B cell (primary cell): ENCODE results near the gene UMODL1. TPM values are rescaled to one million over a fixed set of nuclear protein-coding genes. Genes with fewer than 3 reads are reported as not detected.

Experiments used
- ATAC-seq: fragments of 200-7000 bp; cut with Tn5 transposase; one replicate; pipeline ENCODE4 v1.10.0; 2021; ENCODE audit warnings: low read depth, mild to moderate bottlenecking, moderate number of reproducible peaks, moderate library complexity
- CTCF ChIA-PET: fragments of 350-600 bp; sonication (Branson Sonifier 250); formaldehyde crosslinking; loops from one replicate; lab custom pipeline; 2021; ENCODE audit warnings: antibody characterized with exemption, inconsistent platforms; lab: Charles Lee
- POLR2A ChIA-PET: fragments of 350-600 bp; sonication (Branson Sonifier 250); formaldehyde crosslinking; loops from one replicate; lab custom pipeline; 2021; ENCODE audit warnings: antibody characterized with exemption; lab: Charles Lee
- DNase-seq: peaks from one replicate; pipeline ENCODE4 v3.0.0; 2013
- H2AFZ ChIP-seq: 2 replicates; pipeline ENCODE4 v1.6.1; 2012; ENCODE audit warnings: mild to moderate bottlenecking, low read depth, low read length; ENCODE audit not compliant: insufficient read depth, poor library complexity, severe bottlenecking
- H3K27ac ChIP-seq, 2 donors: 1 replicate in 1 of 2; 2 replicates in 1 of 2; pipeline ENCODE4 v1.5.1; 2012 to 2013; ENCODE audit warnings: low read length in 2 of 2, mild to moderate bottlenecking in 2 of 2, moderate library complexity in 1 of 2
- H3K27me3 ChIP-seq, 4 experiments: fragments of 200-600 bp in 1 of 4; sonication (generic) in 1 of 4; replicated peaks in 1 of 4; 1 replicate in 2 of 4; 2 replicates in 2 of 4; pipeline versions ENCODE4 v1.6.1 to v1.7.0; 2013 to 2016; ENCODE audit warnings: low read length in 3 of 4, mild to moderate bottlenecking in 2 of 4, mixed read lengths in 1 of 4, moderate library complexity in 1 of 4; ENCODE audit not compliant: insufficient read depth in 4 of 4, control insufficient read depth in 3 of 4; ENCODE audit errors: control extremely low read depth in 1 of 4
- H3K36me3 ChIP-seq, 2 experiments: replicated peaks in 1 of 2; 1 replicate in 1 of 2; 2 replicates in 1 of 2; pipeline versions ENCODE4 v1.6.1 to v1.7.1; 2013; ENCODE audit warnings: low read length in 1 of 2; ENCODE audit not compliant: insufficient read depth in 2 of 2, control insufficient read depth in 1 of 2; ENCODE audit errors: control extremely low read depth in 1 of 2, extremely low read depth in 1 of 2
- H3K4me1 ChIP-seq, 2 donors: fragments of 200-600 bp in 1 of 2; sonication (generic) in 1 of 2; 1 replicate in 1 of 2; 2 replicates in 1 of 2; pipeline versions ENCODE4 v1.5.1 to v1.6.1; 2013 to 2017; ENCODE audit warnings: low read length in 2 of 2; ENCODE audit not compliant: control insufficient read depth in 2 of 2, insufficient read depth in 2 of 2
- H3K4me2 ChIP-seq: replicated peaks from 2 replicates; pipeline ENCODE3; 2012; ENCODE audit warnings: mild to moderate bottlenecking, low read depth, low read length; ENCODE audit not compliant: poor library complexity, severe bottlenecking
- H3K4me3 ChIP-seq, 5 experiments: fragments of 200-600 bp in 1 of 5; sonication (generic) in 1 of 5; 1 replicate in 3 of 5; 2 replicates in 2 of 5; pipeline versions ENCODE4 v1.5.1 to v1.7.0; 2011 to 2016; ENCODE audit warnings: low read length in 4 of 5, mild to moderate bottlenecking in 4 of 5, low read depth in 2 of 5, control low read depth in 1 of 5, moderate library complexity in 1 of 5; ENCODE audit not compliant: insufficient read depth in 1 of 5; ENCODE audit errors: control extremely low read depth in 1 of 5, extremely low read depth in 1 of 5
- H3K79me2 ChIP-seq: fragments of 200-600 bp; sonication (generic); one replicate; pipeline ENCODE4 v1.6.0; 2016; ENCODE audit warnings: low read length; ENCODE audit not compliant: control insufficient read depth, insufficient read depth
- H3K9ac ChIP-seq: fragments of 200-600 bp; sonication (generic); 2 replicates; pipeline ENCODE4 v1.6.1; 2017; ENCODE audit warnings: mild to moderate bottlenecking, low read length, moderate library complexity
- H3K9me3 ChIP-seq, 3 donors: one replicate each; pipeline versions ENCODE4 v1.6.1 to v1.7.1; 2013; ENCODE audit warnings: low read length in 2 of 3; ENCODE audit not compliant: control insufficient read depth in 2 of 3, insufficient read depth in 1 of 3; ENCODE audit errors: control extremely low read depth in 1 of 3
- H4K20me1 ChIP-seq: 2 replicates; pipeline ENCODE4 v1.6.0; 2012; ENCODE audit warnings: mild to moderate bottlenecking, low read length; ENCODE audit not compliant: insufficient read depth, control insufficient read depth, poor library complexity, severe bottlenecking
- H3K27ac Mint-ChIP-seq: one replicate; pipeline ENCODE4 v1.8.0; 2021; ENCODE audit warnings: mixed read lengths
- H3K27me3 Mint-ChIP-seq: one replicate; pipeline ENCODE4 v1.8.0; 2021; ENCODE audit warnings: mixed read lengths
- H3K4me1 Mint-ChIP-seq: one replicate; pipeline ENCODE4 v1.8.0; 2021; ENCODE audit warnings: mixed read lengths
- H3K4me3 Mint-ChIP-seq: one replicate; pipeline ENCODE4 v1.8.0; 2021; ENCODE audit warnings: mixed read lengths
- H3K9me3 Mint-ChIP-seq: one replicate; pipeline ENCODE4 v1.8.0; 2022; ENCODE audit warnings: mixed read lengths; ENCODE audit not compliant: insufficient read depth
- EZH2 ChIP-seq: IDR thresholded peaks from 2 replicates; pipeline ENCODE4 v1.6.1; 2012; ENCODE audit warnings: borderline replicate concordance, low read depth, mild to moderate bottlenecking, moderate library complexity, low read length; ENCODE audit not compliant: insufficient read depth, poor library complexity, severe bottlenecking
- WGBS: methylation state at CpG from one replicate; pipeline ENCODE4 v1.1.5; 2013; ENCODE audit warnings: missing lambda C conversion rate; ENCODE audit not compliant: insufficient coverage; 5-methylcytosine and 5-hydroxymethylcytosine counted together
- intact Hi-C: fragments of 100-400 bp; cut with micrococcal nuclease; formaldehyde crosslinking; loops from one replicate; pipeline ENCODE4 v1.10.0; 2022
- polyA plus RNA-seq: library from polyadenylated mRNA; depleted of rRNA; stranded (reverse); fragments of >200 nt; gene quantifications from 2 replicates; pipeline ENCODE4 v1.2.3, GENCODE V29; 2012
- total RNA-seq, 2 donors: library from RNA; stranded (reverse); fragments of 120-200 nt in 1 of 2; gene quantifications; 1 replicate in 1 of 2; 2 replicates in 1 of 2; pipeline versions ENCODE4 v1.2.3 to v1.2.4, GENCODE V29; 2013 to 2022
- TF ChIP-seq, protein P1 (sequence below): fragments of 200-600 bp; IDR thresholded peaks from one replicate; pipeline ENCODE4 v1.8.0; 2022; ENCODE audit warnings: antibody characterized with exemption, mild to moderate bottlenecking

Gene UMODL1
- total and polyA plus RNA-seq, 2 donors (not counting 1 experiment from before 2014, with no cell fraction given): 0.10 to 0.49 TPM

DNA sequence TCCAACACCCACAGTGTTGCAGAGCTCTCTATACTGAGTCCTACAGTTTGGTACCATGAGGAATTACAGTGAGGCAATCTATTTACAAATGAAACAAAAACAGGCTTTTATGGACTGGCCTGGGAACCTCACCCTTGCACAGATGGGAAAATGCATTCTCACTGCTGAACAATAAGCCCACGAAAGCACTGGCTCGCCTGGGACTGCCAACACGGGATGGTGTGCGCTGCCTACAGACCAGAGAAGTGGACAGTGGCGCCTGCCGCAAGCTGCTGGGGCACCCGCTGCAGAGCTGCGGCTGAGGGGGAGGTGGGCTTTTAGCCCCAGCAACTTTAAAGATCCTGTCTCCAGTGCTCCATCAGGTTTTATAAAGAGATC, 119.4 kb downstream of the UMODL1 start:
- DNase-seq: no peak
- Histone ChIP-seq H3K4me1 (peaks cover 35 to 56% of the 10 kb centered on the region in 2 donors), H4K20me1 (no peaks in the 10 kb centered on the region), H3K27me3 (no peaks in the 10 kb centered on the region), H3K4me3 (no peak overlapping the region), H3K9me3 (peaks cover 0 to 5% (median 0%) of the 10 kb centered on the region in 3 donors), H2AFZ (no peak overlapping the region), H3K36me3 (no peaks in the 10 kb centered on the region), H3K4me2 (no peak overlapping the region), H3K79me2 (no peaks in the 10 kb centered on the region), H3K27ac (no peak overlapping the region), H3K9ac (no peak overlapping the region)
- intact Hi-C loops: no loop called here
- ChIA-PET POLR2A (no interaction called here), CTCF (interaction anchor here (1.0 to 2.0 kb wide), 3 partner anchors 26 to 68 kb away, joined by 3 to 11 read pairs (median 7); no protein-coding TSS in a partner anchor)
- Mint-ChIP-seq H3K27me3 (no peaks in the 10 kb centered on the region), H3K27ac (peak overlapping the region; percentile 32), H3K9me3 (no peaks in the 10 kb centered on the region), H3K4me1 (peaks cover 50% of the 10 kb centered on the region), H3K4me3 (no peak overlapping the region)
- WGBS: 96% methylated on average over 8 of the region's 8 CpGs
- TF ChIP-seq, protein P1, sequence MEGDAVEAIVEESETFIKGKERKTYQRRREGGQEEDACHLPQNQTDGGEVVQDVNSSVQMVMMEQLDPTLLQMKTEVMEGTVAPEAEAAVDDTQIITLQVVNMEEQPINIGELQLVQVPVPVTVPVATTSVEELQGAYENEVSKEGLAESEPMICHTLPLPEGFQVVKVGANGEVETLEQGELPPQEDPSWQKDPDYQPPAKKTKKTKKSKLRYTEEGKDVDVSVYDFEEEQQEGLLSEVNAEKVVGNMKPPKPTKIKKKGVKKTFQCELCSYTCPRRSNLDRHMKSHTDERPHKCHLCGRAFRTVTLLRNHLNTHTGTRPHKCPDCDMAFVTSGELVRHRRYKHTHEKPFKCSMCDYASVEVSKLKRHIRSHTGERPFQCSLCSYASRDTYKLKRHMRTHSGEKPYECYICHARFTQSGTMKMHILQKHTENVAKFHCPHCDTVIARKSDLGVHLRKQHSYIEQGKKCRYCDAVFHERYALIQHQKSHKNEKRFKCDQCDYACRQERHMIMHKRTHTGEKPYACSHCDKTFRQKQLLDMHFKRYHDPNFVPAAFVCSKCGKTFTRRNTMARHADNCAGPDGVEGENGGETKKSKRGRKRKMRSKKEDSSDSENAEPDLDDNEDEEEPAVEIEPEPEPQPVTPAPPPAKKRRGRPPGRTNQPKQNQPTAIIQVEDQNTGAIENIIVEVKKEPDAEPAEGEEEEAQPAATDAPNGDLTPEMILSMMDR: no peak
- no peak for TF ChIP-seq EZH2
- no peak for ATAC-seq

DNA sequence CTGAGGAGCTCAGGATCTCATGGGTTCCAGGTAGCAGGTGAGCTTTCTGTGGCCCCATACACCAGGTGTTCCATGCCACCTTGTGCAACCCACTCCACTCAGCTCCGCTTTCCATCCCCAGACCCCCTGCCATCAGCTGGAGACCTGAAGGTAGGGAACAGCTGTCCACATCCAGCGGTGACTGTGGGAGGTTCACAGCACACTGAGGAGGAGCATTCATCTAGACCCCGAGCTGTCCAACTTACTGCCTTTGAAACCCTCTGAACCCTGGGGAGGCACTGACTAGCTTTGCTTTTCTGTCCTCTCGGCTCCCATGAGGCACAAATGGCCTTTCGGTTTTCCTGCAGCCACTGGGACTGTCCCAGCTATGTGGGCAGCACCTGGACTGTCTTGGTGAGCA, 119.9 kb downstream of the UMODL1 start:
- TF ChIP-seq, protein P1: no peak
- no peak for TF ChIP-seq EZH2
- Histone ChIP-seq H3K4me1 (peaks cover 35 to 56% of the 10 kb centered on the region in 2 donors), H4K20me1 (no peaks in the 10 kb centered on the region), H3K27me3 (no peaks in the 10 kb centered on the region), H3K79me2 (no peaks in the 10 kb centered on the region), H3K4me3 (no peak overlapping the region), H3K4me2 (no peak overlapping the region), H3K36me3 (no peaks in the 10 kb centered on the region), H3K9me3 (peaks cover 0 to 5% (median 0%) of the 10 kb centered on the region in 3 donors), H2AFZ (no peak overlapping the region), H3K9ac (no peak overlapping the region), H3K27ac (no peak overlapping the region)
- DNase-seq (no peak), ATAC-seq (no peak)
- ChIA-PET POLR2A (no interaction called here), CTCF (interaction anchor here (1.0 to 2.0 kb wide), 3 partner anchors 27 to 68 kb away, joined by 3 to 11 read pairs (median 7); no protein-coding TSS in a partner anchor)
- Mint-ChIP-seq H3K4me3 (no peak overlapping the region), H3K27me3 (no peaks in the 10 kb centered on the region), H3K4me1 (peaks cover 45% of the 10 kb centered on the region), H3K9me3 (no peaks in the 10 kb centered on the region), H3K27ac (no peak overlapping the region)
- WGBS: 95% methylated on average over 5 of the region's 5 CpGs
- intact Hi-C loops: no loop called here
